Panc1 (cell line): ENCODE data around the gene CNTN4. TPM values are rescaled to one million over a fixed set of nuclear protein-coding genes. Genes with fewer than 3 reads are reported as not detected.

Experiments
- ATAC-seq: fragments of 200-7000 bp; cut with Tn5 transposase; 2 replicates; pipeline ENCODE4 v1.9.1; 2020; ENCODE audit warnings: mild to moderate bottlenecking, moderate library complexity
- BruUV-seq: library from RNA; stranded (reverse); fragments of 400-500 nt; replicated peaks from 2 replicates; lab custom pipeline; 2021; lab: Mats Ljungman, UMichigan
- CTCF ChIA-PET: fragments of 300-600 bp; sonication (Branson Sonifier 250); formaldehyde crosslinking; loops from one replicate; lab custom pipeline; 2022; ENCODE audit warnings: antibody characterized with exemption; lab: Charles Lee
- POLR2A ChIA-PET: fragments of 300-600 bp; sonication (Branson Sonifier 250); formaldehyde crosslinking; loops from one replicate; lab custom pipeline; 2022; ENCODE audit warnings: antibody characterized with exemption; lab: Charles Lee
- DNase-seq: peaks from one replicate; pipeline ENCODE4 v3.0.0-alpha.2; 2010; ENCODE audit warnings: low read depth, low spot score
- H3K27ac ChIP-seq: 2 replicates; pipeline ENCODE4 v1.5.1; 2011; ENCODE audit warnings: mild to moderate bottlenecking, low read length, inconsistent platforms
- H3K27me3 ChIP-seq: fragments of 200-500 bp; sonication (Bioruptor generic); 2 replicates; pipeline ENCODE4 v1.6.0; 2014; ENCODE audit warnings: low read length, inconsistent platforms; ENCODE audit not compliant: control insufficient read depth, insufficient read depth
- H3K36me3 ChIP-seq: fragments of 200-500 bp; sonication (Bioruptor generic); 2 replicates; pipeline ENCODE4 v1.5.1; 2014; ENCODE audit warnings: inconsistent platforms, mild to moderate bottlenecking, low read length, moderate library complexity; ENCODE audit not compliant: control insufficient read depth, insufficient read depth
- H3K4me1 ChIP-seq: 2 replicates; pipeline ENCODE4 v1.5.1; 2011; ENCODE audit warnings: inconsistent platforms, mild to moderate bottlenecking, low read length, moderate library complexity; ENCODE audit not compliant: control insufficient read depth, insufficient read depth
- H3K4me3 ChIP-seq, 2 experiments: 2 replicates each; pipeline ENCODE4 v1.5.1; 2011 to 2012; ENCODE audit warnings: low read depth in 2 of 2, low read length in 2 of 2, mild to moderate bottlenecking in 2 of 2, inconsistent platforms in 1 of 2, moderate library complexity in 1 of 2
- H3K9me3 ChIP-seq: fragments of 200-500 bp; sonication (Bioruptor generic); 2 replicates; pipeline ENCODE4 v1.5.1; 2014; ENCODE audit warnings: low read depth, mild to moderate bottlenecking, inconsistent platforms, low read length, moderate library complexity; ENCODE audit not compliant: control insufficient read depth, insufficient read depth
- POLR2AphosphoS5 ChIP-seq: IDR thresholded peaks from 2 replicates; pipeline ENCODE4 v1.6.1; 2012; ENCODE audit warnings: mild to moderate bottlenecking, low read depth, low read length, moderate library complexity
- SIN3A ChIP-seq: IDR thresholded peaks from 2 replicates; pipeline ENCODE4 v1.6.1; 2012; ENCODE audit warnings: low read depth, mild to moderate bottlenecking, low read length, moderate library complexity, borderline replicate concordance; ENCODE audit not compliant: insufficient read depth
- TCF7L2 ChIP-seq: IDR thresholded peaks from 2 replicates; pipeline ENCODE4 v1.6.1; 2011; ENCODE audit warnings: mild to moderate bottlenecking, low read depth, low read length, inconsistent platforms
- in situ Hi-C: cut with HindIII; loops from 2 replicates; pipeline ENCODE4 v1.10.0; 2016; ENCODE audit warnings: low sequenced_read_pairs, low pct_unique_long_range_greater_than_20kb
- intact Hi-C: fragments of 100-400 bp; cut with micrococcal nuclease; formaldehyde crosslinking; loops from one replicate; pipeline ENCODE4 v1.10.0; 2022; ENCODE audit not compliant: unreplicated experiment
- total RNA-seq: library from RNA; stranded (reverse); gene quantifications from one replicate; pipeline ENCODE4 v1.2.1, GENCODE V29; 2021; ENCODE audit not compliant: unreplicated experiment
- TF ChIP-seq, protein P1 (sequence below): fragments of 450-650 bp; IDR thresholded peaks from 2 replicates; pipeline ENCODE4 v1.5.1; 2017; ENCODE audit warnings: mild to moderate bottlenecking
- TF ChIP-seq, protein P2 (sequence below), 2 experiments: IDR thresholded peaks; 2 replicates each; pipeline ENCODE4 v1.6.1; 2011 to 2012; ENCODE audit warnings: low read depth in 2 of 2, control low read depth in 1 of 2, low read length in 1 of 2, mild to moderate bottlenecking in 1 of 2, moderate library complexity in 1 of 2; ENCODE audit not compliant: insufficient read depth in 1 of 2

The CNTN4 gene
- total RNA-seq, 1 experiment from 2014 or later, result not detected

GRCh38 chr3:2883283-2883682, 784.6 kb downstream of the CNTN4 start:
- ChIA-PET CTCF (no interaction called here), POLR2A (no interaction called here)
- Histone ChIP-seq H3K27ac (no peak overlapping the region), H3K36me3 (no peaks in the 10 kb centered on the region), H3K9me3 (no peaks in the 10 kb centered on the region), H3K4me3 (no peak overlapping the region), H3K4me1 (no peaks in the 10 kb centered on the region), H3K27me3 (no peaks in the 10 kb centered on the region)
- no peak for TF ChIP-seq TCF7L2
- TF ChIP-seq POLR2AphosphoS5, result no peak
- TF ChIP-seq, protein P1, sequence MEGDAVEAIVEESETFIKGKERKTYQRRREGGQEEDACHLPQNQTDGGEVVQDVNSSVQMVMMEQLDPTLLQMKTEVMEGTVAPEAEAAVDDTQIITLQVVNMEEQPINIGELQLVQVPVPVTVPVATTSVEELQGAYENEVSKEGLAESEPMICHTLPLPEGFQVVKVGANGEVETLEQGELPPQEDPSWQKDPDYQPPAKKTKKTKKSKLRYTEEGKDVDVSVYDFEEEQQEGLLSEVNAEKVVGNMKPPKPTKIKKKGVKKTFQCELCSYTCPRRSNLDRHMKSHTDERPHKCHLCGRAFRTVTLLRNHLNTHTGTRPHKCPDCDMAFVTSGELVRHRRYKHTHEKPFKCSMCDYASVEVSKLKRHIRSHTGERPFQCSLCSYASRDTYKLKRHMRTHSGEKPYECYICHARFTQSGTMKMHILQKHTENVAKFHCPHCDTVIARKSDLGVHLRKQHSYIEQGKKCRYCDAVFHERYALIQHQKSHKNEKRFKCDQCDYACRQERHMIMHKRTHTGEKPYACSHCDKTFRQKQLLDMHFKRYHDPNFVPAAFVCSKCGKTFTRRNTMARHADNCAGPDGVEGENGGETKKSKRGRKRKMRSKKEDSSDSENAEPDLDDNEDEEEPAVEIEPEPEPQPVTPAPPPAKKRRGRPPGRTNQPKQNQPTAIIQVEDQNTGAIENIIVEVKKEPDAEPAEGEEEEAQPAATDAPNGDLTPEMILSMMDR, result no peak
- DNase-seq (no peak), ATAC-seq (no peak)
- no TSS peak for BruUV-seq
- in situ Hi-C loops (no loop called here), intact Hi-C loops (no loop called here)

DNA sequence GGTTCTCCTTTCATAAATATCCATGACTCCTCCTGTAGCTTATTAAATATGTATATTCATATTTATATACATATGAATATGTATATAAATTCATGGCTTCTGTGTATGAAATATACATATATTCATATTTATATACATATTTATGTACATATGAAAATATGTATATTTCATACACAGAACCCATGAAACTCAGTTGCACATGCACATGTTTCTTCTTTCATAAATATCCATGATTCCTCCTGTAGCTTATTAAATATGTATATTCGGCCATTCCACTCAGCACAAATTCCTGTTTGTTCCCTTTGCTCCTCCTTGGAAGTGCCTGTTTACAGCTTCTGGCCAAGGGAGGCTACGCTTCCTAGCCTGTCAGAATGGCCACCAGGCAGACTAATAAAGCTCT, 789.9 kb downstream of the CNTN4 start:
- intact Hi-C loops, result no loop called here
- Histone ChIP-seq H3K4me3 (no peak overlapping the region), H3K27me3 (no peaks in the 10 kb centered on the region), H3K27ac (no peak overlapping the region), H3K36me3 (no peaks in the 10 kb centered on the region), H3K9me3 (no peaks in the 10 kb centered on the region), H3K4me1 (no peaks in the 10 kb centered on the region)
- no peak for TF ChIP-seq SIN3A
- TF ChIP-seq TCF7L2, result no peak
- TF ChIP-seq, protein P2, sequence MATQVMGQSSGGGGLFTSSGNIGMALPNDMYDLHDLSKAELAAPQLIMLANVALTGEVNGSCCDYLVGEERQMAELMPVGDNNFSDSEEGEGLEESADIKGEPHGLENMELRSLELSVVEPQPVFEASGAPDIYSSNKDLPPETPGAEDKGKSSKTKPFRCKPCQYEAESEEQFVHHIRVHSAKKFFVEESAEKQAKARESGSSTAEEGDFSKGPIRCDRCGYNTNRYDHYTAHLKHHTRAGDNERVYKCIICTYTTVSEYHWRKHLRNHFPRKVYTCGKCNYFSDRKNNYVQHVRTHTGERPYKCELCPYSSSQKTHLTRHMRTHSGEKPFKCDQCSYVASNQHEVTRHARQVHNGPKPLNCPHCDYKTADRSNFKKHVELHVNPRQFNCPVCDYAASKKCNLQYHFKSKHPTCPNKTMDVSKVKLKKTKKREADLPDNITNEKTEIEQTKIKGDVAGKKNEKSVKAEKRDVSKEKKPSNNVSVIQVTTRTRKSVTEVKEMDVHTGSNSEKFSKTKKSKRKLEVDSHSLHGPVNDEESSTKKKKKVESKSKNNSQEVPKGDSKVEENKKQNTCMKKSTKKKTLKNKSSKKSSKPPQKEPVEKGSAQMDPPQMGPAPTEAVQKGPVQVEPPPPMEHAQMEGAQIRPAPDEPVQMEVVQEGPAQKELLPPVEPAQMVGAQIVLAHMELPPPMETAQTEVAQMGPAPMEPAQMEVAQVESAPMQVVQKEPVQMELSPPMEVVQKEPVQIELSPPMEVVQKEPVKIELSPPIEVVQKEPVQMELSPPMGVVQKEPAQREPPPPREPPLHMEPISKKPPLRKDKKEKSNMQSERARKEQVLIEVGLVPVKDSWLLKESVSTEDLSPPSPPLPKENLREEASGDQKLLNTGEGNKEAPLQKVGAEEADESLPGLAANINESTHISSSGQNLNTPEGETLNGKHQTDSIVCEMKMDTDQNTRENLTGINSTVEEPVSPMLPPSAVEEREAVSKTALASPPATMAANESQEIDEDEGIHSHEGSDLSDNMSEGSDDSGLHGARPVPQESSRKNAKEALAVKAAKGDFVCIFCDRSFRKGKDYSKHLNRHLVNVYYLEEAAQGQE (IDR thresholded peaks at IDR 0.05; ENCODE audit: insufficient read depth in 1 of 2, low read depth in 2 of 2, low read length in 1 of 2), result no peak
- no peak for TF ChIP-seq POLR2AphosphoS5
- TF ChIP-seq, protein P1, result no peak
- ChIA-PET POLR2A (no interaction called here), CTCF (no interaction called here)
- in situ Hi-C loops, result no loop called here
- no TSS peak for BruUV-seq
- DNase-seq (no peak), ATAC-seq (no peak)
